GM19438 (cell line): ENCODE measurements around the gene ALK.

Source experiments
- ATAC-seq: cut with Tn5 transposase; IDR thresholded peaks from one replicate; pipeline ENCODE4 v1.9.1; 2021; ENCODE audit warnings: low read depth; ENCODE audit not compliant: unreplicated experiment

The ALK gene

GRCh38 chr2:29222381-29223179 is 698.8 kb downstream of the ALK start:
- ATAC-seq: no peak

- ATAC-seq: no peak
Measured at GRCh38 chr2:29220506-29221270, 700.7 kb downstream of the ALK start.

- no peak for ATAC-seq
Measured at GRCh38 chr2:29219374-29219773, 702.0 kb downstream of the ALK start.

- no peak for ATAC-seq
Measured at GRCh38 chr2:29218550-29219125, 702.7 kb downstream of the ALK start.

GRCh38 chr2:29218071-29218470 is 703.3 kb downstream of the ALK start:
- ATAC-seq: no peak

GRCh38 chr2:29216609-29216909 is 704.8 kb downstream of the ALK start:
- ATAC-seq: no peak

- no peak for ATAC-seq
Measured at GRCh38 chr2:29215739-29216608, 705.4 kb downstream of the ALK start.

GRCh38 chr2:29215073-29215472 is 706.3 kb downstream of the ALK start:
- ATAC-seq: no peak

- no peak for ATAC-seq
Measured at GRCh38 chr2:29213888-29214291, 707.5 kb downstream of the ALK start.

- ATAC-seq: no peak
Measured at GRCh38 chr2:29212009-29212408, 709.4 kb downstream of the ALK start.

- ATAC-seq: no peak
Measured at GRCh38 chr2:29209551-29209950, 711.8 kb downstream of the ALK start.

- no peak for ATAC-seq
Measured at GRCh38 chr2:29207352-29208148, 713.8 kb downstream of the ALK start.

GRCh38 chr2:29206941-29207340 is 714.4 kb downstream of the ALK start:
- ATAC-seq: no peak

GRCh38 chr2:29202819-29203495 is 718.4 kb downstream of the ALK start:
- no peak for ATAC-seq

GRCh38 chr2:29201979-29202378 is 719.4 kb downstream of the ALK start:
- no peak for ATAC-seq

GRCh38 chr2:29196792-29197788 is 724.3 kb downstream of the ALK start:
- no peak for ATAC-seq

GRCh38 chr2:29195796-29196195 is 725.6 kb downstream of the ALK start:
- ATAC-seq: no peak

GRCh38 chr2:29193681-29194080 is 727.7 kb downstream of the ALK start:
- no peak for ATAC-seq
